Measurements from ENCODE around the gene STOM. TPM values are rescaled to one million over a fixed set of nuclear protein-coding genes. Genes with fewer than 3 reads are reported as not detected.

STOM gene
- total RNA-seq, 4 donors from 2014 or later, result 60.0 to 89.5 (median 76.3) TPM

GRCh38 chr9:121394292-121394691 lies 24.2 kb upstream of the STOM start:
- intact Hi-C loops (cut with DNase I; ENCODE audit: low total_unique reads) (no loop called here), in situ Hi-C loops (cut with MboI; ENCODE audit: low sequenced_read_pairs in 4 of 4) (no loop called here)
- Histone ChIP-seq H3K36me3 (no peaks in the 10 kb centered on the region), H3K27me3 (no peaks in the 10 kb centered on the region), H3K4me1 (no peaks in the 10 kb centered on the region), H3K27ac (no peak overlapping the region), H3K9me3 (peaks cover 0 to 4% (median 0%) of the 10 kb centered on the region in 3 donors), H3K4me3 (no peak overlapping the region)
- TF ChIP-seq CTCF (IDR thresholded peaks at IDR 0.05 in 4 of 5, conservative IDR thresholded peaks at IDR 0.05 in 1 of 5) (no peak), POLR2A (IDR thresholded peaks at IDR 0.05) (no peak)
- ATAC-seq, result no peak
- no peak for DNase-seq

GRCh38 chr9:121393318-121393717 lies 23.3 kb upstream of the STOM start:
- no peaks in the 10 kb centered on the region for H3K4me1 ChIP-seq
- in situ Hi-C loops (cut with MboI; ENCODE audit: low sequenced_read_pairs in 4 of 4), result no loop called here
- no peak for ATAC-seq
- peaks cover 0 to 4% (median 0%) of the 10 kb centered on the region in 3 donors for H3K9me3 ChIP-seq
- H3K27me3 ChIP-seq, result no peaks in the 10 kb centered on the region
- no peaks in the 10 kb centered on the region for H3K36me3 ChIP-seq
- TF ChIP-seq POLR2A (IDR thresholded peaks at IDR 0.05), result no peak
- no peak for TF ChIP-seq CTCF (IDR thresholded peaks at IDR 0.05 in 4 of 5, conservative IDR thresholded peaks at IDR 0.05 in 1 of 5)
- no peak overlapping the region for H3K27ac ChIP-seq
- no peak overlapping the region for H3K4me3 ChIP-seq
- DNase-seq, result no peak
- intact Hi-C loops (cut with DNase I; ENCODE audit: low total_unique reads), result no loop called here

- no peak for TF ChIP-seq CTCF (IDR thresholded peaks at IDR 0.05 in 4 of 5, conservative IDR thresholded peaks at IDR 0.05 in 1 of 5)
- no peak for TF ChIP-seq POLR2A (IDR thresholded peaks at IDR 0.05)
- intact Hi-C loops (cut with DNase I; ENCODE audit: low total_unique reads), result no loop called here
- in situ Hi-C loops (cut with MboI; ENCODE audit: low sequenced_read_pairs in 4 of 4), result no loop called here
- no peaks in the 10 kb centered on the region for H3K27me3 ChIP-seq
- no peak for ATAC-seq
- no peaks in the 10 kb centered on the region for H3K4me1 ChIP-seq
- H3K9me3 ChIP-seq, result no peaks in the 10 kb centered on the region
- H3K4me3 ChIP-seq, result no peak overlapping the region
- no peaks in the 10 kb centered on the region for H3K36me3 ChIP-seq
- no peak for DNase-seq
- H3K27ac ChIP-seq, result no peak overlapping the region
These were observed 20.3 kb upstream of the STOM start for GRCh38 chr9:121390372-121390771.

- no peaks in the 10 kb centered on the region for H3K36me3 ChIP-seq
- H3K4me3 ChIP-seq, result no peak overlapping the region
- TF ChIP-seq CTCF (IDR thresholded peaks at IDR 0.05 in 4 of 5, conservative IDR thresholded peaks at IDR 0.05 in 1 of 5), result no peak
- no peak for TF ChIP-seq POLR2A (IDR thresholded peaks at IDR 0.05)
- H3K27me3 ChIP-seq, result no peaks in the 10 kb centered on the region
- no peak for DNase-seq
- ATAC-seq, result no peak
- in situ Hi-C loops (cut with MboI; ENCODE audit: low sequenced_read_pairs in 4 of 4), result no loop called here
- no peaks in the 10 kb centered on the region for H3K9me3 ChIP-seq
- no peak overlapping the region for H3K27ac ChIP-seq
- intact Hi-C loops (cut with DNase I; ENCODE audit: low total_unique reads), result no loop called here
- no peaks in the 10 kb centered on the region for H3K4me1 ChIP-seq
These were observed 18.3 kb upstream of the STOM start for GRCh38 chr9:121388140-121388905.
